HepG2 (cell line): ENCODE results near the gene TSTD1. TPM values are rescaled to one million over a fixed set of nuclear protein-coding genes. Genes with fewer than 3 reads are reported as not detected.

Experiments
- ATF1 ChIP-seq: IDR thresholded peaks from 2 replicates; pipeline ENCODE4 v1.6.1; 2016; ENCODE audit warnings: mild to moderate bottlenecking, control low read depth
- DMTF1 ChIP-seq: sonication (generic); formaldehyde crosslinking; IDR thresholded peaks from 2 replicates; pipeline ENCODE4 v1.4.0; 2020; ENCODE audit warnings: mild to moderate bottlenecking, missing genetic modification reagents
- ELK4 ChIP-seq: sonication (generic); formaldehyde crosslinking; IDR thresholded peaks from 2 replicates; pipeline ENCODE4 v1.9.0; 2021; ENCODE audit warnings: missing genetic modification reagents, borderline replicate concordance
- FOXA1 ChIP-seq, 2 experiments: fragments of 450-650 bp in 1 of 2; sonication (generic) in 1 of 2; formaldehyde crosslinking in 1 of 2; IDR thresholded peaks; 2 replicates each; pipeline versions ENCODE4 v1.4.0 to v1.6.1; 2016 to 2020; ENCODE audit warnings: missing genetic modification reagents in 1 of 2
- FOXK2 ChIP-seq: fragments of 450-650 bp; IDR thresholded peaks from 2 replicates; pipeline ENCODE4 v1.6.1; 2016
- KAT2B ChIP-seq: fragments of 150-350 bp; IDR thresholded peaks from 2 replicates; pipeline ENCODE4 v1.6.1; 2014; ENCODE audit warnings: low read depth, low read length, borderline replicate concordance
- KLF16 ChIP-seq, 2 experiments: sonication (generic) in 1 of 2; formaldehyde crosslinking in 1 of 2; IDR thresholded peaks; 2 replicates each; pipeline versions ENCODE4 v1.6.1 to v1.8.0; 2016 to 2023; ENCODE audit warnings: missing genetic modification reagents in 2 of 2, missing compliant biosample characterization in 1 of 2
- NR0B2 ChIP-seq: sonication (generic); formaldehyde crosslinking; IDR thresholded peaks from 2 replicates; pipeline ENCODE4 v1.4.0; 2020; ENCODE audit warnings: mild to moderate bottlenecking, missing genetic modification reagents
- NR2F6 ChIP-seq, 2 experiments: IDR thresholded peaks; 2 replicates each; pipeline ENCODE4 v1.6.1; 2016; ENCODE audit warnings: antibody characterized with exemption in 1 of 2, mild to moderate bottlenecking in 1 of 2
- SOX6 ChIP-seq, 2 experiments: fragments of 450-650 bp in 1 of 2; sonication (generic) in 1 of 2; formaldehyde crosslinking in 1 of 2; IDR thresholded peaks; 2 replicates each; pipeline versions ENCODE4 v1.4.0 to v1.6.1; 2017 to 2020; ENCODE audit warnings: antibody characterized with exemption in 1 of 2, mild to moderate bottlenecking in 1 of 2, missing genetic modification reagents in 1 of 2
- TBX2 ChIP-seq: sonication (generic); formaldehyde crosslinking; IDR thresholded peaks from 2 replicates; pipeline ENCODE4 v1.5.0; 2020; ENCODE audit warnings: missing genetic modification reagents, mild to moderate bottlenecking, borderline replicate concordance
- THAP8 ChIP-seq: sonication (generic); formaldehyde crosslinking; IDR thresholded peaks from 2 replicates; pipeline ENCODE4 v1.5.1; 2020; ENCODE audit warnings: missing genetic modification reagents, mild to moderate bottlenecking, borderline replicate concordance
- ZBTB42 ChIP-seq: sonication (generic); formaldehyde crosslinking; IDR thresholded peaks from 2 replicates; pipeline ENCODE4 v1.5.0; 2020; ENCODE audit warnings: mild to moderate bottlenecking, missing genetic modification reagents
- ZMYM4 ChIP-seq: sonication (generic); formaldehyde crosslinking; IDR thresholded peaks from 2 replicates; pipeline ENCODE4 v1.8.1; 2023; ENCODE audit warnings: mild to moderate bottlenecking, missing genetic modification reagents
- ZNF329 ChIP-seq: sonication (generic); formaldehyde crosslinking; IDR thresholded peaks from 2 replicates; pipeline ENCODE4 v1.9.0; 2021; ENCODE audit warnings: low read depth, mild to moderate bottlenecking, missing genetic modification reagents
- ZNF44 ChIP-seq: sonication (generic); formaldehyde crosslinking; IDR thresholded peaks from 2 replicates; pipeline ENCODE4 v1.5.1; 2020; ENCODE audit warnings: mild to moderate bottlenecking, missing genetic modification reagents
- ZNF557 ChIP-seq: sonication (generic); formaldehyde crosslinking; IDR thresholded peaks from 2 replicates; pipeline ENCODE4 v1.4.0; 2020; ENCODE audit warnings: missing genetic modification reagents
- ZNF672 ChIP-seq: sonication (generic); formaldehyde crosslinking; IDR thresholded peaks from 2 replicates; pipeline ENCODE4 v1.8.1; 2022; ENCODE audit warnings: missing genetic modification reagents
- ZNF687 ChIP-seq: sonication (generic); formaldehyde crosslinking; IDR thresholded peaks from 2 replicates; pipeline ENCODE4 v1.5.1; 2020; ENCODE audit warnings: mild to moderate bottlenecking, missing genetic modification reagents, moderate library complexity
- ZNF737 ChIP-seq: sonication (generic); formaldehyde crosslinking; IDR thresholded peaks from 2 replicates; pipeline ENCODE4 v1.5.0; 2020; ENCODE audit warnings: missing genetic modification reagents, mild to moderate bottlenecking, borderline replicate concordance
- ZNF883 ChIP-seq: sonication (generic); formaldehyde crosslinking; IDR thresholded peaks from 2 replicates; pipeline ENCODE4 v1.5.1; 2020; ENCODE audit warnings: mild to moderate bottlenecking, missing genetic modification reagents; ENCODE audit errors: not compliant biosample characterization
- polyA plus RNA-seq, 8 experiments: library from polyadenylated mRNA; depleted of rRNA in 3 of 8; stranded (reverse) in 7 of 8; unstranded in 1 of 8; fragments of >200 nt; fragmentation: Illumina TruSeq in 4 of 8; extraction: Trizol in 4 of 8; gene quantifications; 2 replicates each; pipeline versions ENCODE4 v1.2.1 to v1.2.3, GENCODE V29; 2011 to 2016; ENCODE audit warnings: low read depth in 4 of 8, missing spikeins in 1 of 8, mixed read lengths in 1 of 8; ENCODE audit not compliant: insufficient read depth in 1 of 8
- total RNA-seq, 5 experiments: library from RNA; depleted of rRNA; stranded (reverse); fragments of >200 nt; fragmentation: Illumina TruSeq; extraction: Trizol; gene quantifications; 2 replicates each; pipeline ENCODE4 v1.2.3, GENCODE V29; 2016; ENCODE audit warnings: low read depth in 1 of 5

The TSTD1 gene
- total and polyA plus RNA-seq, 2 of the 13 experiments (the other 11 are each of a cell fraction or from before 2014, with no cell fraction given), result 0.15 to 0.31 TPM

GRCh38 chr1:161072751-161073449, 34.1 kb upstream of the TSTD1 start (continued):
- TF ChIP-seq FOXK2 (no peak), ZNF329 (CRISPR knock-in tag) (no peak), KAT2B (no peak), ZNF672 (CRISPR knock-in tag) (no peak), ELK4 (no peak), SOX6 (IDR thresholded peaks at IDR 0.05) (no peak), SOX6 (CRISPR knock-in tag; IDR thresholded peaks at IDR 0.05) (no peak; the same call in 1 of the 2 replicates), ZNF883 (CRISPR knock-in tag) (no peak), FOXA1 (IDR thresholded peaks at IDR 0.05) (no peak), FOXA1 (CRISPR knock-in tag; IDR thresholded peaks at IDR 0.05) (no peak), ATF1 (no peak), ZNF687 (CRISPR knock-in tag) (peak; percentile 84), NR0B2 (CRISPR knock-in tag) (no peak), ZMYM4 (CRISPR knock-in tag) (0 out of 2 replicates have a peak, but pooled peaks have one; percentile 31), KLF16 (CRISPR knock-in tag; IDR thresholded peaks at IDR 0.05) (no peak), DMTF1 (CRISPR knock-in tag) (no peak), NR2F6 (IDR thresholded peaks at IDR 0.05) (peak; percentile 60; the same call in 1 of the 2 replicates), NR2F6 (CRISPR knock-in tag; IDR thresholded peaks at IDR 0.05) (peak; percentile 58; the same call in 1 of the 2 replicates), ZBTB42 (no peak), ZNF44 (CRISPR knock-in tag) (no peak), THAP8 (no peak), TBX2 (CRISPR knock-in tag) (no peak), ZNF737 (CRISPR knock-in tag) (no peak), ZNF557 (CRISPR knock-in tag) (no peak)
